ENCODE results near the gene DNAJC4. TPM values are rescaled to one million over a fixed set of nuclear protein-coding genes. Genes with fewer than 3 reads are reported as not detected.

DNAJC4 gene
- total RNA-seq, 1 experiment from 2014 or later = 26.0 TPM

GRCh38 chr11:64253481-64253880, 23.1 kb downstream of the DNAJC4 start:
- POLR2A ChIA-PET = no interaction called here

More at GRCh38 chr11:64253481-64253880, 23.1 kb downstream of the DNAJC4 start:
- H3K27me3 Mint-ChIP-seq (ENCODE audit: low read depth) = no peaks in the 10 kb centered on the region
- CTCF ChIA-PET = interaction anchor here (1.0 to 1.4 kb wide), 2 partner anchors 47 to 52 kb away, joined by 3 to 4 read pairs; partner anchors contain the start of gene ESRRA
- H3K9me3 Mint-ChIP-seq = no peaks in the 10 kb centered on the region
- H3K27ac Mint-ChIP-seq = peak overlapping the region; percentile 76
- H3K4me1 Mint-ChIP-seq = peaks cover 34% of the 10 kb centered on the region
- ATAC-seq (no peak), DNase-seq (ENCODE audit: low spot score) (no peak)
- H3K4me3 Mint-ChIP-seq = peak overlapping the region; percentile 47
- peaks cover 8% of the 10 kb centered on the region for H3K36me3 Mint-ChIP-seq
- no peak for TF ChIP-seq STAT6 (CRISPR knock-in tag; conservative IDR thresholded peaks at IDR 0.05; ENCODE audit: low read depth)
- no peak for TF ChIP-seq EMX1 (CRISPR knock-in tag; IDR thresholded peaks at IDR 0.05)
- TF ChIP-seq MLX (CRISPR knock-in tag; IDR thresholded peaks at IDR 0.05) = no peak
- no peak for TF ChIP-seq TP53 (CRISPR knock-in tag; IDR thresholded peaks at IDR 0.05)
- no peak for TF ChIP-seq ZNF232 (CRISPR knock-in tag; IDR thresholded peaks at IDR 0.05)
- TF ChIP-seq ESRRA (CRISPR knock-in tag; IDR thresholded peaks at IDR 0.05; ENCODE audit: borderline replicate concordance) = no peak
- TF ChIP-seq ZNF263 (CRISPR knock-in tag; IDR thresholded peaks at IDR 0.05; ENCODE audit: low read depth) = no peak
- no peak for TF ChIP-seq TEAD1 (CRISPR knock-in tag; IDR thresholded peaks at IDR 0.05)
- no peak for TF ChIP-seq OVOL2 (CRISPR knock-in tag; IDR thresholded peaks at IDR 0.05; ENCODE audit: borderline replicate concordance)
- no peak for TF ChIP-seq ZMAT4 (CRISPR knock-in tag; IDR thresholded peaks at IDR 0.05)
- no peak for TF ChIP-seq IRF2 (CRISPR knock-in tag; IDR thresholded peaks at IDR 0.05; ENCODE audit: borderline replicate concordance, low read depth)
- no peak for TF ChIP-seq ZNF416 (CRISPR knock-in tag; IDR thresholded peaks at IDR 0.05)
- TF ChIP-seq NR1H2 (CRISPR knock-in tag; IDR thresholded peaks at IDR 0.05) = no peak
- no peak for TF ChIP-seq ETV6 (CRISPR knock-in tag; IDR thresholded peaks at IDR 0.05)
- TF ChIP-seq CREB1 (CRISPR knock-in tag; IDR thresholded peaks at IDR 0.05) = no peak
- no peak for TF ChIP-seq PRDM15 (CRISPR knock-in tag; IDR thresholded peaks at IDR 0.05)
- no peak for TF ChIP-seq CDX4 (CRISPR knock-in tag; IDR thresholded peaks at IDR 0.05; ENCODE audit: borderline replicate concordance)
- no peak for TF ChIP-seq NFYB (CRISPR knock-in tag; conservative IDR thresholded peaks at IDR 0.05; ENCODE audit: low read depth)

Data from WTC11 (cell line).